ENCODE data around the gene TSPO.

The TSPO gene

DNA sequence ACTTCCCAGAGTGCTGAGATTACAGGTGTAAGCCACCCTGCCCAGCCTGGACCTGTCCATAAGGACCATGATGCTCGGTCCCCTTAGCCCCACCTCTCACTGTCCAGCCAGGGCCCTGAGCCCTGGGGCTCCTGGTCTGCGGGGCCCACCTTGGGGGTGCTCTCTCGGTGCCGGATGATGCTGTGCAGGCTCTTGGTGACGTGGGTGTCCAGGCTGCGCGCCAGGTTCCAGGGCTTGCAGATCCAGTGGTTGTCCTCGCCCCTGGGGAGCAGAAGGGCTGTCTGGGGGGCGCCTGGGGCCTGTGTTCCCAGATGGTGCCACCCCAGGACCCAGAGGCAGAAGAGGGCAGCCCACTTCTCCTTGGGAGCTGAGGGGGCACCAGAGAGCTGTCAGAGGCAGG is 22.2 kb downstream of the TSPO start:
- no peak for DNase-seq (ENCODE audit: low read depth)
- H3K4me3 ChIP-seq (ENCODE audit: low read depth, low read length), result no peak overlapping the region

DNA sequence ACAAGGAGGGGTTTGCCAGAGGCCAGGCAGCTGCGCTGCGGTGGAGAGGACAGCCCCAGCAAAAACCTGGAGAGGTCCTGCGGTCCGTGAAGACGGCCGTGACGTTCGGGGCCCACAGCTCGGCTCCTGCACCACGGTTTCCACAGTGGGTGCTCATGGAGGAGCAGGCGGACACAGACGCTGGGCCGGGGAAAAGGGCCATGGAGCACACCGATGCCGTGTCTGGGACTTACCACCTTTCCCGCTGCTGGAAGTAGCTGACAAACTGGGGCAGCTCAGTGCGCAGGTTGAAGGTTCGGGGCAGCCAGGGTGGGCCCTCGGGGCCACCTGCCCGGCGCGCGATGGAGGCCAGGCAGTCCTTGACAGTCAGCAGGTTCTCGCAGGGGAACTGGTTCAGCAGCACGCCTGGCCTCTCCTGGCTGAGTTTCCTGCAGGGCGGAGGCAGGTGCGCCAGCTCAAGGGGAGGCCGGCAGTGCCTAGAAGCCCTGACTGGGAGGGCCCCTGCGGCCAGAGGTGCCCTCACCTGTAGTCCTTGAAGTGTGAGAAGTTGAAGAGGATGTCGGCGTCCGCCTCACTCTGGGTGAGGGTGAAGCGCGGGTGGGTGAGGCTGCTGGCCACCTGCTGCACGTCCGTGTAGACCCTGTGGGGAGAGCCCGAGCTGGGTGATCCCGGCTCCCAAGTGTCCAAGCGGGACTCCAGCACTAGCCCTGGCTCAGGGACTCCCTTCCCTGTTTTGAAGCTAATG is 22.8 kb downstream of the TSPO start:
- no peak for DNase-seq (ENCODE audit: low read depth)
- H3K4me3 ChIP-seq (ENCODE audit: low read depth, low read length), result no peak overlapping the region

DNA sequence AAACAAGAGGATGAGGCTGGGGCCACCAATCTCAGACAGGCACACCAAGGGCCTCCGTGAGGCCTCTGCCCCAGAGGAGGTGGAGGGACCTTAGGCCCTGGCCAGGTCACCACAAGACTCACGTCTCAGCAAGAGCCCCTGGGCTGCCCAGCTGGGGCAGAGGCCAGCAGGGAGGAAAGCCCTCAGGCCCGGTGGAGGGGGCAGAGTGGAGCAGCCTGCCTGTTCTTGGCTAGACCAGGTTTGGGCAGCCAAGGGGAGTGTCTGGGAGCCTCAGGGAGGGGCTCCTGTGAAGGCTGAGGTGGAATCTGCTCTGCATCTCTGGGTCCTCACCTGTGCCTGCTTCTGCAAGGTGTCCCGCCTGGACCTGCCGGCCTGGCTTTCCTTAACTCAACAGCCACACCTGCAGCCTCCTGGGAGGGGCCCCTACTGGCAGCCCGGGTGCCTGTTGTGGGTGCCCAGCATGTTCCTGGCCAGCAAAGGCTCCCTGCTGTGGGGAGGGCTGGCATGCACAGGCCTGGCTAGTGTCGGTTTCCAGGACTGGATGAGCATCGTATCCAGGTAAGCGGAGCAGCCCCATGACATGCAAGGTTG is 23.7 kb downstream of the TSPO start:
- H3K4me3 ChIP-seq (ENCODE audit: low read depth, low read length), result no peak overlapping the region

DNA sequence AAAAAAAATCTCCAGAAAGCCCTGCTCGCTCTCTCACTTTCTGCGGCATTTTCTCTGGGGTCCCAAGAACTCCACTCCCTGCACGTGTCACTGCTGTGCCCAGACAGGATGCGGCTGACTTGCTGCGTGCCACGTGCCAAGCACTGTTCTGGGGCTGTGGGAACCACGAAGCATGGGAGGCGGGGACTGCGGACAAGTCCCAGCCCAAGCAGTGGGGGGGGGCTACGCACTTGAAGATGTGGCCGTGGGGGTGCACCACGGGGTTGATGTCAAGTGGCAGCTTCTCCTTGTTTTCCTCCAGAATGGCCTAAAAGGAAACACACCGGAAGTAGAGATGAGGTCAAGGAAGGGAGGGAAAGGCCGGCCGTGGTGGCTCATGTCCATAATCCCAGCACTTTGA is 24.7 kb downstream of the TSPO start:
- H3K4me3 ChIP-seq (ENCODE audit: low read depth, low read length), result no peak overlapping the region
- no peak for DNase-seq (ENCODE audit: low read depth)

More for the DNA sequence above, 23.7 kb downstream of the TSPO start:
- no peak for DNase-seq (ENCODE audit: low read depth)

DNA sequence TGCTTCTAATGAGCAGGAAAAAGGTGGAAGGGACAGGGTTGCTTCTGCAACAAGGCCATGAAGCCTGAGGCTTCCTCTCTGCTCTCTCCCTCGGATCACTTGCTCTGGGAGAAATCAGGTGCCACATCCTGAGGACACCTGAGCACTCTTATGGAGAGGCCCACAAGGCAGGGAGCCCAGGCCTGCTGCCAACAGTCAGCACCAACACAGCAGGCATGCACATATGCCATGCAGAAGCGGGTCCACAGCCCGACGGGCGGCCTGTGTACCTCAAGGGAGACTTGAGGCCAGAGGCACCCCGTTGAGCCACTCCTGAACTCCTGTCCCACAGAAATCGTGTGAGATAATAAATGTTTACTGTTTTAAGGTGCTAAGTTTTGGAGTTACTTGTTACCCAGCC is 26.1 kb downstream of the TSPO start:
- no peak for DNase-seq (ENCODE audit: low read depth)
- no peak overlapping the region for H3K4me3 ChIP-seq (ENCODE audit: low read depth, low read length)

DNA sequence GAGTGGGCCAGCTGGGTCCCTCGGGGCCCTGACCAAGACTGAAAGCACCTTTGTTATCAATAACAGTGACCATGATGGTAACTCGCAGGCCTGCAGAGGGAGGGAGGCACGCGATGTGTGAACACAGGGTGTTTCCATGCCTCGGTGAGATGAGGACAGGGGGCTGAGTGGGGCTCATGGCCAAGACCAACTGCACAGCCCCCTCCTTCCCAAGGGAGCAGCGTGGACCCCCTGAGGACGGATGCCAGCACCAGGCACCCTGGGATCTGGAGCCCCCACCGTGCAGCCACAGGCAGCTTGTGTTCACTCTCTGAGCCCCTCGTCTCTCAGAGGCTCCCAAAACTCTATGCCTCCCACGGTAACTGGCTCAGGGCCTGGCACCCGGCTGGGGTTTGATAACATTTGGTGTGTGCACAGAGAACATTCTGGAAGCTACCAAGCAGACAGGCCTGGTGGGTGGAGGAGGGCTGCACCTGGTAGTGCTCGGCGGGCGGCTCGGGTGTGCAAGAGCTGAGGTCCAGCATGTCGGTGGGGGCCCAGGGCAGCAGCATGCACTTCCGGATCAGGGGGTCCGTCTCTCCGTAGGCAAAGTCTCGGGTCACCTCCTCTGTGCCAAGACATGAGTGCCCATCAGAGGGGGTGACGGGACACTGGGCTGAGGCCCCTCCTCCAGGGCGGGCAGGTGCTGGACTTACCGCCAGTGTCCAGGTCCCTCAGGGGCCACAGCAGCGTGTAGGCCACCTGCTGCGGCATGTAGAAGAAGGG is 28.0 kb downstream of the TSPO start:
- H3K4me3 ChIP-seq (ENCODE audit: low read depth, low read length), result no peak overlapping the region
- no peak for DNase-seq (ENCODE audit: low read depth)

DNA sequence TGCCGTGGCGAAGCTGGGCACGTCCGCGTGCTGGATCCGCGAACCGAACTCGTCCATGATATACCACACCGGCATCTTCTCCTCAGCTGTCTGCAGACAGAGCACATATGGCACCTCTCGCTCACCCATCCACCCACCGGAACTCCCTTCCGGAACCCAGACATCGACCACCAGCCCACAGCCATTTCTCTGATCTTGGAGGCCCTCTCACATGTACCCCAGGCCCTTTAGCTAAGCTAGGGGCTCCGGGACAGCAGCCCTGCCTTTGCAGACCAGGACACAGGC is 28.5 kb downstream of the TSPO start:
- DNase-seq (ENCODE audit: low read depth), result no peak

DNA sequence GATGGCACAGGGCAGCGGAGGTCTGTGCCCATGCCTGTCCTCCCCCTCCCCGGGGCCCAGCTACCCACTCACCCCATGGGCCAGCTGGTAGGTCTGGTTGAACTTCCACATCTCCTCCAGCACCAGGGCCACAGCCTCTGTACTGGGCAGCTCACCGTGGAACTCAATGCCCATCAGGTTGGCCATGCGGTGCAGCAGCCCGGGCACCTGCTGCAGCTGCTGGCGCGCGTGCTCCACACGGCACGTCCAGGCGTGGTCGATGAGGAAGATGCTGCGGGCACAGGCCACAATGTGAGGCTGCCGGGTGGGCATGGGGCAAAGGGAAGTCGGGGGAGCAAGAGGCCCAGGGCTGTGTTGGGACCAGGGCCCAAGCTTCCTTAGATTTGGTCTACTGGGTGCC is 29.3 kb downstream of the TSPO start:
- no peak for DNase-seq (ENCODE audit: low read depth)
- no peak overlapping the region for H3K4me3 ChIP-seq (ENCODE audit: low read depth, low read length)

More for the DNA sequence above, 28.5 kb downstream of the TSPO start:
- H3K4me3 ChIP-seq (ENCODE audit: low read depth, low read length), result no peak overlapping the region

DNA sequence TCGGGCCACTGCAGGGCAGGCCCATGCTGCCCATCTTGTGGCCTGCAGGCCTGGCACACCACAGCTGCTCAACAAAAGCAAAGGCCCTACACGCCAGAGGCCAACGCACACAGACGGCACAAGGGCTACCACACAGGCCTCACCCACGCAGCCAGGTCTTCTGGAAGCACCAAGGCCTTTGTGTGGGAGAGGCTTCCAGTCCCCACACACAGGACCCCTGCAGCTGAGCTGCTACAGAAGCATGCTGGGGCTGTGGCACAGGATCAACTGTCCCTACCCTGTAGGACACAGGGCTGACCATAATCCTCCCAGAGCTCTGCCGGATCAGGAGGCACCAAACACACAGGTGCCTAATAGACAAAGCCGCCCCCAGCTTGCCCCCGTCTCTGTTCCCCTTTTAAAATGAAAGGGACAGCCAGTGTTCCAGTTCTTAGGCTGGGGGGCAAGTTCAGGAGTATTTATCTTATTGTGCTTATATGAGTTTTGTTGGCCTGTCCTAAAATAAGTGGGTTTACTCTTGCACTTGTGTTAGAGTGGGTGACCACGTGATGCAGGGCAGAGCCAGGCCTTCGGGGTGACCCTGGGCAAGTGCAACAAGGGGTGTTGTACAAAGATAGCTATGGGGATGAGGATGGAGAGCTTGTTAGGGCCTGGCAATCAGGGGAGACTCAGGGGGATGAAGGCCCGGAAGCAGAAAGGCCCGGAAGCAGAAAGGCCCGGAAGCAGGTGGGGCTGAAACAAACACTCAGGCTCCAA is 30.1 kb downstream of the TSPO start:
- H3K4me3 ChIP-seq (ENCODE audit: low read depth, low read length), result no peak overlapping the region
- DNase-seq (ENCODE audit: low read depth), result no peak

DNA sequence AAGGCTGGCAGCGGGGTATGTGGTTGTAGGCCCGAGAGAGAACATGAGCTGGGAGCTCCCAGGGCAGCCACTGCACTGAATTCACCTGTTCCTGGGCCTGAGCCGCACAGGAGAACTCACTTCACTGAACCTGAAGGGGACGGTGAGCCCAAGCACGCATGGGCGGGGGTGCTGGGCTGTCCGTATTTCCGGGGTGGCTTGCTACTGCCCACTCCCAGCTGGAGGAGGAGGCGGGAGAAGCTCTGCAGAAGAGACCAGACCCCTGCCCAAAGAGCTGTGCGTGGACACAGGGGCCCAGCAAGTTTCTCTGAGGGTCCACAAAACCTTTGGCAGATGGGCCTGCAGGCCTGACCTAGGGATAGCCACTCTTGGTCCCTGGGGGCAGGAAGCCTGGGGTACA is 30.8 kb downstream of the TSPO start:
- no peak for DNase-seq (ENCODE audit: low read depth)
- H3K4me3 ChIP-seq (ENCODE audit: low read depth, low read length), result no peak overlapping the region

DNA sequence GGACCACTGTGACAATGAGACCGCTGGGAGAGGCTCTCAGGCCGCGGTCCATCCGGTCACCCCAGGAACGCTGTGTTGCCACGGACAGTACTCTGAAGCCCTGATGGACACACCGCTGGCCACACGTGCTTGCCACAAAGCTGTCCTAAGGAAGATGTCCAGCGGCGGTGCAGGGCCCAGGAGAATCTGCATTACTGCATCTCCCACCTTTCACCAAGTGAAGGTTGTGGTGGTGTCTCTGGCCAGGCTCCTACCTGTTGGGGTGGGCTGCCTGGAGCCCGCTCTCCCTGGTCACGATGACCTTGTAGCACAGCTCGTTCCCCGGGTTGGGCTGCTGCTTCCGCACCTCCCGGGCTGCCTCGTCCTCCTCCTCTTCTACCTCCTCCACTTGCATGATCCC is 31.4 kb downstream of the TSPO start:
- no peak overlapping the region for H3K4me3 ChIP-seq (ENCODE audit: low read depth, low read length)
- DNase-seq (ENCODE audit: low read depth), result no peak

DNA sequence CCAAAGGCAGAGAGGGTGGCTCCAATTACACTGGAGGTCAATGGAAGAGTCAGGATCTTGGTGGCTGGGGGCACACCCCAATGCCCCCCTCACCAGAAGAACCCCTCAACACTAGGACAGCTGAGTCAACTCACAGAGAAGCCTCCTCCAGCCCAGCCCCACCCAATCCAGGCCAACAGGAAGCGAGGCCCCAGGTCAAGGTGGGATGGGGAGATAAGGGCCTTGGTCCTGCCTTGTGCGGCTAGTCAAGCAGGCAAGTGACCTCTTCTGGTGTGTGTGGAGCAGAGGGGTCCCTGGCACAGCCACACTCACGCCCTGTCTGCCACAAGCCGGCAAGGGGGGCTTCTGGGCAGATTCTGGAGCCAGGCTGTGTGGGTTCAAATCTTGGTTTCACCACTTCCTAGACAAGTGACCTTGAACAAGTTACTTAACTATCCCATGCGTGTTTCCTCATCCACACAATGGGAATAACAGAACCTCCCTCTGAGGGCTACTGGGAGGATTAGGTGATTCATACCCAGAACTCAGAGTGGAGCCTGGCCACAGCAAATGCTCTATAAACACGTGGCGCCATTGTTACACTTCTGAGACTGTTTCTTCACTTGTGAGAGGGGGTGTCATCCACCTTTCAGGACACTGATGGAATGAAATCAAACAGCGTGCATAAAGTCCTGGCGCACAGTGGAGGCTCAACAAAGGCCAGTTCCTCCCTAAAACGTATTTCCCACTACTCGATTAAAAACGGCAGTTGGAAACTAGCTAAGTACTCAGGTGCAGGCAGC is 32.3 kb downstream of the TSPO start:
- H3K4me3 ChIP-seq (ENCODE audit: low read depth, low read length), result no peak overlapping the region
- DNase-seq (ENCODE audit: low read depth), result no peak

DNA sequence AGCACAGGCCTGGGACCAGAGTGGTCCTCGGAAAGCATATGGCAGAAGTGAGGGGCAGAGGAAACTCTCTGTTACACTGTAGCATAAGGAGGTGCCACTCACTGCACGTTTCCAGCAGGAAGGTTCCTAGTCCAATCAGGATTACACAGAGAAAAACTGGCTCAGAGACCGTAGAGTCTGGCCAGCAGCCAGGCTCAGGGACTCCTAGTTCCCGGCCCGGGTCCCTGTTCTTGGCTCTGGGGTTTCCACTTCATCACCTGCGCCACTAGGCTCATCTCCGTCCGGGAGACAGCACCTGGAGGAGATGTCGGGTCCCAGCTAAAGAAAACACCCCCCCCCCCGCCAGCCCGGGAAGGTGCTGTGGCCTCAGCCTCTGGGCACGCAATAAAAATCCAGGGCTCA is 34.5 kb downstream of the TSPO start:
- no peak for DNase-seq (ENCODE audit: low read depth)
- H3K4me3 ChIP-seq (ENCODE audit: low read depth, low read length), result peak overlapping the region; percentile 73

DNA sequence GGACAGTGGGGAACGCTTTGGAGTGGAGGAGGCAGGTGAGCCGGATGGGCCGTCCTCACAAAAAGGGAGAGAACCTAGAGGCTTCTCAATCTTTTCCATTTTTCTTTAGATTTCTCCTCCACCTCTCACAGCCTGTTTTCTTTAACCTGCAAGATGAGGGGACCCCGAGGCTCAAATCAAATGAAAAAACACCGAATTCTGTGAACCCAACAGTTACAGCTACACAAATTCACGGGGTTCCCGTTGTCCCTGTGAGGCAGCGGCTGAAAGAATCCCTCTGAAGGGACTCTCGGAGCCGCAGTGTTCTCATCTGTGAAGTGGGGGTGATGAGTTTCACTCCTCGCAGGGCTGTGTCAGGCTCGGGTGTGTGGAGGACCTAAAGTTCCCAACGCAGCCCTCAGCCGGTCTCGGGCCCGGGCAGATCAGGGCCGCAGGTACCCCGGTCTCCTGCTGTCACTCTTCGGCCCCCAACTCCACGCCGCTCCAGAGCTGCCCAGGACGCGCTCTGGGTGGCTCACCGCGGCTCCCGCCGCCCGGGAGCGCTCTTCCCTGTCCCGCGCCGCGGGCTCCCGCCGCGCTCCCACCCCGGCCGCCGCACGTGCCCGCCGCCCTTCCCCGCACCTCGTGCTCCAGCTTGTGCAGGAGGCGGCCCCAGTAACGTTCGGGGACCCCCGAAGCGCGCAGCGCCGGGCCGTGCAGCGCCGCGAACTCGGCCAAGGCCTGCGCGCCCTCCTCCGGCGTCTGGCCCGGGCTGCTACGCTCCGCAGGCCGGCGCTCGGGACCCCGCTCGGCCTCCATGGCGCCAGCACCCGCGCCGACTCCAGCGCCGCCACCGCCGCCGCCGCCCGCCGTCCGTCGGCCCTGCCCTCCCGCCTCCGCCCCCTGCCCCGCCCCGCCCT is 35.2 kb downstream of the TSPO start, which contains the start of gene TTLL12:
Gene TTLL12, minus strand, starts transcription at position 863 of the 899 bp plus-strand sequence. Its CDS starts 65 bp downstream, at position 798.
- DNase-seq (ENCODE audit: low read depth), result no peak
- H3K4me3 ChIP-seq (ENCODE audit: low read depth, low read length), result peak within 1 kb of the TSS; percentile 73

DNA sequence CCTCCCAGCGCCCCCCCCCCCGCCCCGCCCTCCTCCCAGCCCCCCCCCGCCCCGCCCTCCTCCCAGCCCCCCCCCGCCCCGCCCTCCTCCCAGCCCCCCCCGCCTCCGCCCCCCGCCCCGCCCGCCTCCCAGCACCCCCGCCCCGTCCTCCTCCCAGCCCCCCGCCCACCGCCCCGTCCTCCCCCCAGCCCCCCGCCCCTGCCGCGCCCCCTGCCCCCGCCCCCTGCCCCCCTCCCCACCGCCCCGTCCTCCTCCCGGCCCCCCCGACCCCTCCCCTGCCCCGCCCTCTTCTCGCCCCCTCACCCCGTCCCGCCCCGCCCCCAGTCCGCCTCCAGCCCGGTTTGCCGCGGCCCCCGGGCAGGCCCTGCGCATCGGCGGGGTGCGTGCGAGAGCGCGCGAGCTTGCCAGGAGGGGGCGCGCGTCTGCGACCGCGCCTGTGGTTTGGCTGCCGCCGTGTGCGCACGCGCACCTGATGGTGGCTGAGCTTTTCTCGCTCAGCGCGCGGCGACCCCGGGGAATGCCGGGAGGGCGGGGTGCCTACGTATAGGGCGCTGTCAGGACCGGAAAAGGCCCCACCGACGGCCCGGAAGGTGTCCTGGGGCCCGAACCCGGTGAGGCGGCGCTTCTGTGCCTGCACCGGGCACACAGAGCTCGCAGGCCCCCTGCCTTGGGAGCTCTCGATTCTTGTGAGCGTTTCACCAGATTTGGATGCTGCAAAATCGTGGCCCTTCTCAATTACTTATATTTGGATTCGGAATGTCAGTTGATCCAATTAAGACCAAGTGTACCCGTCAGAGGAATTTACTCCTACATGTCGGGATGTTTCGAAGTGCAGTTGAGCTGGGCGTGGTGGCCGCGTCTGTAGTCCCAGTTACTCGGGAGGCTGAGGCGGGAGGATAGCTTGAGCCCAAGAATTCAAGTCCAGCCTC is 36.1 kb downstream of the TSPO start:
- peak overlapping the region; percentile 57 for H3K4me3 ChIP-seq (ENCODE audit: low read depth, low read length)
- peak; percentile 74 for DNase-seq (ENCODE audit: low read depth)

DNA sequence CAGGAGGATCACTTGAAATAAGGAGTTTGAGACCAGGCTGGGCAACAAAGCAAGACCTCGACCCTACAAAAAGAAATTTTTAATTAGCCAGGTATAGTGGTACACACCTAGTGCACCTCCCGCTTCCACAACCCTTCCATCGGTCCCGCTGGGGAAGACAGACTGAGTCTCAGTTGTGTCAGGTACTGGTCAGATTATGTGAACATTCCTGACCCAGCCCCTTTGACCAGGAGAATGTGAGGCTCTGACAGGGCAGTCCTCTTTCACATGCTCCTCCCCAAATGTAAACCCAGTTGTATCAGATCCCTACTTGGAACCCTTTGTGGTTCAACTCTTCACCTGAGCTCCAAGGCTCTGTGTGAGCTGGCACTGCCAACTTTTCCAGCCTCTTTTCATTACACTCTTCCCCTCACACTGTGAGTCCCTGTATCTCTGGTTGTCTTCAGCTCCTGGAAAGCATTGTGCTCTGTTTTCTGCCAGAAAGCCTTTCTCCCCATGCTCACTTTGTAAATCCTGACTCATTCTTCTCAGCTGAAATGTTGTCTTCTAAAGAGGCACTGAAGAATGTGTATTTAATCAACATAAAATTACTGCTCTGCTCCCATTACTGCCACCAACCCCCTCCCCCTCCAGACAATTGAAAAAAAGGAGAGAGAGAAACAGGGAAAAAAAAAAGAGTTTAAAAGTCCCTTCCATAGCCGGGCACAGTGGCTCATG is 37.6 kb downstream of the TSPO start:
- no peak for DNase-seq (ENCODE audit: low read depth)
- H3K4me3 ChIP-seq (ENCODE audit: low read depth, low read length), result no peak overlapping the region

DNA sequence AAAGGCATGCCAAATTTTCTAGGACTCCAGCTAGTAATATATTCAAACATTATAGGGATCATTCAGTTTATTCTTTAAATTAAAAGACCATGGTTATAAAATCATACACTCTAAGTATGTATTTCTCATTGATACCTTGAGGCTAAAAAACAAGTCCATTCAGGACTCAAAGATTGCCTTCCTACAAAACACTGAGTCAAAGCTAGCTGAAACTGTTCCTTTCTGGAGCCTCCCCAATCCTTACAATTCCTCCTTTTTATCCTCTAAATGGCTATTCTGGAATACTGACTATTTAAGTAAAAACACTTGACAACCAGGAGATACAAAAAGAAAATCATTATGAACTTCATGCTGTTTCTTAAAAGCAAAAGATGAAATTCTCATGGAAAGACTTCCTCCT is 40.5 kb downstream of the TSPO start:
- no peak overlapping the region for H3K4me3 ChIP-seq (ENCODE audit: low read depth, low read length)
- DNase-seq (ENCODE audit: low read depth), result no peak
